ENCODE results near the gene PLXNB3.
"Not testable (repeated sequence)": the region's sequence is repeated elsewhere in the genome, so short reads cannot be mapped to it uniquely, and the experiment has no call there.

DNA sequence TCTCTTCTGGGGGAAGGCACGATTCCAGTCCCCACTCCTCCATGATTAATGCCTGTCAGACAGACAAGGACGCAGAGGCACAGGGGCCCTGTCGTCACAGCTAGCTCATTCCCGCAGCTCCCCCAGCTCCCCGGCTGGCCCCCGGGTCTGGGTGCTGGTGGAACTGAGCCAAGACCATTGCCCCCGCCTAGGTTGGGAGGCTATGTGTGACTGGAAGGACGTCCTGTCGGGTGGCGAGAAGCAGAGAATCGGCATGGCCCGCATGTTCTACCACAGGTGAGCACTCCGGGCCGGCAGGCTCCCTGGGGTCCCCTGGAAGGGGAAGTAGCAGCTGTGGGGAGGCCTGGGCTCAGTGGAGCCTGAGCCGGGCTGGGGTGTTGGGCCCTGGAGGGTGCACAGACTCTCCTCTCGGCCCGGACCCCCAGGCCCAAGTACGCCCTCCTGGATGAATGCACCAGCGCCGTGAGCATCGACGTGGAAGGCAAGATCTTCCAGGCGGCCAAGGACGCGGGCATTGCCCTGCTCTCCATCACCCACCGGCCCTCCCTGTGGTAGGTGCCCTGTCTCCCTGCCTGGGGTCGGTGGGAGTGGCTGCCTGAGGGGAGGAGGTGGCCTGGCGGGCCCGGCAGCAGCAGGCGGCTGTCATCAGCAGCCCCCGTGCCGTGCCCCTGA is 21.1 kb upstream of the PLXNB3 start:
- TF ChIP-seq, protein P1, sequence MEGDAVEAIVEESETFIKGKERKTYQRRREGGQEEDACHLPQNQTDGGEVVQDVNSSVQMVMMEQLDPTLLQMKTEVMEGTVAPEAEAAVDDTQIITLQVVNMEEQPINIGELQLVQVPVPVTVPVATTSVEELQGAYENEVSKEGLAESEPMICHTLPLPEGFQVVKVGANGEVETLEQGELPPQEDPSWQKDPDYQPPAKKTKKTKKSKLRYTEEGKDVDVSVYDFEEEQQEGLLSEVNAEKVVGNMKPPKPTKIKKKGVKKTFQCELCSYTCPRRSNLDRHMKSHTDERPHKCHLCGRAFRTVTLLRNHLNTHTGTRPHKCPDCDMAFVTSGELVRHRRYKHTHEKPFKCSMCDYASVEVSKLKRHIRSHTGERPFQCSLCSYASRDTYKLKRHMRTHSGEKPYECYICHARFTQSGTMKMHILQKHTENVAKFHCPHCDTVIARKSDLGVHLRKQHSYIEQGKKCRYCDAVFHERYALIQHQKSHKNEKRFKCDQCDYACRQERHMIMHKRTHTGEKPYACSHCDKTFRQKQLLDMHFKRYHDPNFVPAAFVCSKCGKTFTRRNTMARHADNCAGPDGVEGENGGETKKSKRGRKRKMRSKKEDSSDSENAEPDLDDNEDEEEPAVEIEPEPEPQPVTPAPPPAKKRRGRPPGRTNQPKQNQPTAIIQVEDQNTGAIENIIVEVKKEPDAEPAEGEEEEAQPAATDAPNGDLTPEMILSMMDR (IDR thresholded peaks at IDR 0.05) = not testable (repeated sequence)
- TF ChIP-seq, protein P2, sequence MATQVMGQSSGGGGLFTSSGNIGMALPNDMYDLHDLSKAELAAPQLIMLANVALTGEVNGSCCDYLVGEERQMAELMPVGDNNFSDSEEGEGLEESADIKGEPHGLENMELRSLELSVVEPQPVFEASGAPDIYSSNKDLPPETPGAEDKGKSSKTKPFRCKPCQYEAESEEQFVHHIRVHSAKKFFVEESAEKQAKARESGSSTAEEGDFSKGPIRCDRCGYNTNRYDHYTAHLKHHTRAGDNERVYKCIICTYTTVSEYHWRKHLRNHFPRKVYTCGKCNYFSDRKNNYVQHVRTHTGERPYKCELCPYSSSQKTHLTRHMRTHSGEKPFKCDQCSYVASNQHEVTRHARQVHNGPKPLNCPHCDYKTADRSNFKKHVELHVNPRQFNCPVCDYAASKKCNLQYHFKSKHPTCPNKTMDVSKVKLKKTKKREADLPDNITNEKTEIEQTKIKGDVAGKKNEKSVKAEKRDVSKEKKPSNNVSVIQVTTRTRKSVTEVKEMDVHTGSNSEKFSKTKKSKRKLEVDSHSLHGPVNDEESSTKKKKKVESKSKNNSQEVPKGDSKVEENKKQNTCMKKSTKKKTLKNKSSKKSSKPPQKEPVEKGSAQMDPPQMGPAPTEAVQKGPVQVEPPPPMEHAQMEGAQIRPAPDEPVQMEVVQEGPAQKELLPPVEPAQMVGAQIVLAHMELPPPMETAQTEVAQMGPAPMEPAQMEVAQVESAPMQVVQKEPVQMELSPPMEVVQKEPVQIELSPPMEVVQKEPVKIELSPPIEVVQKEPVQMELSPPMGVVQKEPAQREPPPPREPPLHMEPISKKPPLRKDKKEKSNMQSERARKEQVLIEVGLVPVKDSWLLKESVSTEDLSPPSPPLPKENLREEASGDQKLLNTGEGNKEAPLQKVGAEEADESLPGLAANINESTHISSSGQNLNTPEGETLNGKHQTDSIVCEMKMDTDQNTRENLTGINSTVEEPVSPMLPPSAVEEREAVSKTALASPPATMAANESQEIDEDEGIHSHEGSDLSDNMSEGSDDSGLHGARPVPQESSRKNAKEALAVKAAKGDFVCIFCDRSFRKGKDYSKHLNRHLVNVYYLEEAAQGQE (IDR thresholded peaks at IDR 0.05; ENCODE audit: insufficient read depth in 1 of 2, low read depth in 2 of 2, low read length in 1 of 2) = not testable (repeated sequence)
